ENCODE data around the gene ADAM33. TPM values are rescaled to one million over a fixed set of nuclear protein-coding genes. Genes with fewer than 3 reads are reported as not detected.

The ADAM33 gene
- total RNA-seq, 1 donor from 2014 or later = 11.0 TPM

GRCh38 chr20:3628502-3629314, 53.1 kb downstream of the ADAM33 start:
- Histone ChIP-seq H3K36me3 (no peaks in the 10 kb centered on the region), H3K9me3 (no peaks in the 10 kb centered on the region)
- no peak for ATAC-seq

GRCh38 chr20:3627476-3627875, 54.3 kb downstream of the ADAM33 start:
- Histone ChIP-seq H3K9me3 (no peaks in the 10 kb centered on the region), H3K36me3 (no peaks in the 10 kb centered on the region)
- intact Hi-C loops (cut with DNase I) = no loop called here

More at GRCh38 chr20:3628502-3629314, 53.1 kb downstream of the ADAM33 start:
- intact Hi-C loops (cut with DNase I) = no loop called here
- Histone ChIP-seq H3K4me1 (no peaks in the 10 kb centered on the region), H3K27ac (no peak overlapping the region), H3K27me3 (no peaks in the 10 kb centered on the region), H3K4me3 (no peak overlapping the region)
- no peak for DNase-seq
- TF ChIP-seq CTCF (IDR thresholded peaks at IDR 0.05) = no peak

GRCh38 chr20:3622406-3622805, 59.4 kb downstream of the ADAM33 start:
- TF ChIP-seq CTCF (IDR thresholded peaks at IDR 0.05) = no peak
- no peaks in the 10 kb centered on the region for H3K9me3 ChIP-seq
- DNase-seq = no peak
- no peak for ATAC-seq
- intact Hi-C loops (cut with DNase I) = no loop called here
- peaks cover 3% of the 10 kb centered on the region for H3K36me3 ChIP-seq
- no peaks in the 10 kb centered on the region for H3K27me3 ChIP-seq
- no peaks in the 10 kb centered on the region for H3K4me1 ChIP-seq
- H3K4me3 ChIP-seq = no peak overlapping the region
- no peak overlapping the region for H3K27ac ChIP-seq

More at GRCh38 chr20:3627476-3627875, 54.3 kb downstream of the ADAM33 start:
- H3K27ac ChIP-seq = no peak overlapping the region
- TF ChIP-seq CTCF (IDR thresholded peaks at IDR 0.05) = no peak
- ATAC-seq = no peak
- H3K4me3 ChIP-seq = no peak overlapping the region
- no peaks in the 10 kb centered on the region for H3K27me3 ChIP-seq
- no peaks in the 10 kb centered on the region for H3K4me1 ChIP-seq
- no peak for DNase-seq

- no peaks in the 10 kb centered on the region for H3K27me3 ChIP-seq
- no peaks in the 10 kb centered on the region for H3K9me3 ChIP-seq
- DNase-seq (no peak), ATAC-seq (no peak)
- no peaks in the 10 kb centered on the region for H3K4me1 ChIP-seq
- TF ChIP-seq CTCF (IDR thresholded peaks at IDR 0.05) = no peak
- no peak overlapping the region for H3K4me3 ChIP-seq
- intact Hi-C loops (cut with DNase I) = no loop called here
- peaks cover 3% of the 10 kb centered on the region for H3K36me3 ChIP-seq
- no peak overlapping the region for H3K27ac ChIP-seq
Observed at GRCh38 chr20:3621111-3621510, 60.7 kb downstream of the ADAM33 start.

Other genes with a start within 250 kb of the ADAM33 start
- gene ATRN, start 211.0 kb downstream of the ADAM33 start, total RNA-seq = 31.6 TPM
- not detected for gene GFRA4, start 18.6 kb downstream of the ADAM33 start, total RNA-seq
- gene SIGLEC1, start 30.6 kb upstream of the ADAM33 start, total RNA-seq = 53.6 TPM
- gene HSPA12B, start 50.7 kb upstream of the ADAM33 start, total RNA-seq = 33.7 TPM
- 23.3 TPM for gene ADISSP, start 85.7 kb upstream of the ADAM33 start, total RNA-seq
- gene SPEF1, start 99.4 kb upstream of the ADAM33 start, total RNA-seq = 0.46 TPM
- 94.6 TPM for gene CENPB, start 104.7 kb upstream of the ADAM33 start, total RNA-seq
- gene CDC25B, start 114.3 kb upstream of the ADAM33 start, total RNA-seq = 136 TPM
- gene AP5S1, start 138.5 kb upstream of the ADAM33 start, total RNA-seq = 13.1 TPM
- gene MAVS, start 164.8 kb upstream of the ADAM33 start, total RNA-seq = 41.5 TPM
- gene PANK2, start 207.4 kb upstream of the ADAM33 start, total RNA-seq = 37.6 TPM

All from upper lobe of right lung (tissue), 1 donor.